K562 (cell line): ENCODE data around the gene NRF1. TPM values are rescaled to one million over a fixed set of nuclear protein-coding genes. Genes with fewer than 3 reads are reported as not detected.

Experiments used
- ATAC-seq: fragments of 200-7000 bp; cut with Tn5 transposase; 3 replicates; pipeline ENCODE4 v1.9.1; 2020; ENCODE audit warnings: moderate library complexity
- BruUV-seq: library from RNA; stranded (reverse); fragments of 400-500 nt; replicated peaks from 2 replicates; lab custom pipeline; 2021; lab: Mats Ljungman, UMichigan
- CTCF ChIA-PET: fragments of 300-600 bp; formaldehyde crosslinking; extraction: SDS; loops from one replicate; lab custom pipeline; 2021; ENCODE audit warnings: low intra/inter-chr PET ratio; lab: Yijun Ruan, JAX
- POLR2A ChIA-PET: fragments of 300-600, 350-650 bp; sonication (Branson Sonifier 250); formaldehyde crosslinking; extraction: SDS; loops from one replicate; lab custom pipeline; 2021; ENCODE audit warnings: antibody characterized with exemption, inconsistent platforms; lab: Yijun Ruan, JAX
- DNase-seq, 4 experiments: peaks; one replicate each; pipeline versions ENCODE4 v3.0.0 to v3.0.0-alpha.2; 2011 to 2018; ENCODE audit warnings: low spot score in 3 of 4, mixed read lengths in 3 of 4; ENCODE audit errors: extremely low read depth in 1 of 4
- FAIRE-seq: peaks from 2 replicates; lab custom pipeline; 2011; peaks lifted over from hg19 to GRCh38; lab: Jason Lieb, UNC
- H2AFZ ChIP-seq: 2 replicates; pipeline ENCODE4 v1.6.0; 2011; ENCODE audit warnings: low read depth, low read length, control low read depth, inconsistent platforms
- H3K27ac ChIP-seq: fragments of 200-600 bp; 3 replicates; pipeline ENCODE4 v1.8.0; 2011; ENCODE audit warnings: low read depth, mild to moderate bottlenecking, control low read depth, inconsistent platforms, low read length, moderate library complexity, mixed read lengths; ENCODE audit errors: extremely low read depth
- H3K27me3 ChIP-seq, 2 experiments: fragments of 300-600 bp in 1 of 2; 2 replicates in 1 of 2; 3 replicates in 1 of 2; pipeline versions ENCODE4 v1.6.0 to v1.8.0; 2011; ENCODE audit warnings: inconsistent platforms in 2 of 2, low read length in 2 of 2, mild to moderate bottlenecking in 1 of 2, mixed read lengths in 1 of 2, moderate library complexity in 1 of 2; ENCODE audit not compliant: control insufficient read depth in 2 of 2, insufficient read depth in 2 of 2
- H3K36me3 ChIP-seq: fragments of 300-600 bp; 3 replicates; pipeline ENCODE4 v1.8.0; 2011; ENCODE audit warnings: mild to moderate bottlenecking, low read length, inconsistent platforms; ENCODE audit not compliant: control insufficient read depth, insufficient read depth
- H3K4me1 ChIP-seq, 2 experiments: fragments of 200-600 bp in 1 of 2; replicated peaks in 1 of 2; 2 replicates in 1 of 2; 3 replicates in 1 of 2; pipeline versions ENCODE4 v1.5.1 to v1.8.0; 2011; ENCODE audit warnings: inconsistent platforms in 2 of 2, low read length in 2 of 2, mild to moderate bottlenecking in 1 of 2, mixed read lengths in 1 of 2, moderate library complexity in 1 of 2; ENCODE audit not compliant: control insufficient read depth in 2 of 2, insufficient read depth in 2 of 2
- H3K4me2 ChIP-seq: 2 replicates; pipeline ENCODE4 v1.6.1; 2011; ENCODE audit warnings: low read length, control low read depth, inconsistent platforms, mixed read lengths; ENCODE audit not compliant: insufficient read depth
- H3K4me3 ChIP-seq: fragments of 200-600 bp; sonication (generic), shearing (Covaris generic); 2 replicates; pipeline ENCODE4 v1.5.1; 2016; ENCODE audit warnings: control low read depth, inconsistent platforms
- H3K79me2 ChIP-seq: fragments of 200-600 bp; 3 replicates; pipeline ENCODE4 v1.8.0; 2011; ENCODE audit warnings: low read length, inconsistent platforms; ENCODE audit not compliant: control insufficient read depth, insufficient read depth
- H3K9ac ChIP-seq, 2 experiments: 2 replicates each; pipeline versions ENCODE4 v1.6.0 to v1.6.1; 2011; ENCODE audit warnings: low read depth in 2 of 2, low read length in 2 of 2, control low read depth in 1 of 2, inconsistent platforms in 1 of 2, mild to moderate bottlenecking in 1 of 2, mixed read lengths in 1 of 2; ENCODE audit not compliant: insufficient read depth in 1 of 2
- H3K9me1 ChIP-seq: one replicate; pipeline ENCODE4 v1.6.0; 2011; ENCODE audit warnings: inconsistent platforms, mild to moderate bottlenecking, low read length, moderate library complexity; ENCODE audit not compliant: control insufficient read depth, insufficient read depth
- H3K9me3 ChIP-seq: replicated peaks from 2 replicates; pipeline ENCODE4 v1.5.1; 2011; ENCODE audit warnings: low read depth, low read length, inconsistent platforms; ENCODE audit not compliant: control insufficient read depth, insufficient read depth
- H4K20me1 ChIP-seq: replicated peaks from 2 replicates; pipeline ENCODE4 v1.6.1; 2011; ENCODE audit warnings: low read length, inconsistent platforms, mixed read lengths; ENCODE audit not compliant: control insufficient read depth, insufficient read depth
- AFF4 ChIP-seq: sonication (generic); formaldehyde crosslinking; IDR thresholded peaks from 2 replicates; pipeline ENCODE4 v1.8.0; 2023; ENCODE audit warnings: mild to moderate bottlenecking, missing genetic modification reagents
- MAX ChIP-seq: sonication (generic); formaldehyde crosslinking; IDR thresholded peaks from 2 replicates; pipeline ENCODE4 v1.9.0; 2022; ENCODE audit warnings: mild to moderate bottlenecking, missing genetic modification reagents
- NFATC3 ChIP-seq: fragments of 450-650 bp; IDR thresholded peaks from 2 replicates; pipeline ENCODE4 v1.6.1; 2017; ENCODE audit warnings: mild to moderate bottlenecking
- ZBTB7A ChIP-seq: IDR thresholded peaks from 2 replicates; pipeline ENCODE4 v1.6.1; 2011; ENCODE audit warnings: low read depth, mild to moderate bottlenecking, low read length, moderate library complexity, borderline replicate concordance; ENCODE audit not compliant: control insufficient read depth
- ZMIZ1 ChIP-seq, 2 experiments: fragments of 150-350 bp in 1 of 2; IDR thresholded peaks; 2 replicates each; pipeline ENCODE4 v1.6.1; 2012 to 2016; ENCODE audit warnings: low read depth in 2 of 2, low read length in 2 of 2, mild to moderate bottlenecking in 1 of 2, moderate library complexity in 1 of 2
- WGBS: fragments of 100-300 bp; shearing (Covaris generic); methylation state at CpG from one replicate; pipeline ENCODE4 v1.1.6; 2016; ENCODE audit warnings: low coverage, mixed read lengths; ENCODE audit not compliant: insufficient coverage; ENCODE audit errors: missing lambda C conversion rate; 5-methylcytosine and 5-hydroxymethylcytosine counted together
- in situ Hi-C: fragments of 300-500 bp; cut with MboI; formaldehyde crosslinking; loops from 4 replicates; pipeline ENCODE4 v1.15.0; 2018; ENCODE audit warnings: inconsistent platforms, mixed read lengths
- intact Hi-C: fragments of 100-400 bp; cut with micrococcal nuclease; formaldehyde crosslinking; loops from 2 replicates; pipeline ENCODE4 v1.14.2; 2022
- polyA plus RNA-seq, 8 experiments: library from polyadenylated mRNA; depleted of rRNA in 4 of 8; stranded (reverse) in 5 of 8; unstranded in 3 of 8; fragments of >200 nt; fragmentation: Nextera tagmentation in 2 of 8; fragmentation: Illumina TruSeq in 1 of 8; extraction: Ambion mirVana in 2 of 8; extraction: Trizol in 1 of 8; gene quantifications; 2 replicates each; pipeline versions ENCODE4 v1.2.1 to v1.2.3, GENCODE V29; 2011 to 2014; ENCODE audit warnings: inconsistent platforms in 1 of 8, missing spikeins in 1 of 8
- total RNA-seq, 7 experiments: library from RNA; depleted of rRNA in 6 of 7; stranded (reverse); fragments of >200 nt in 6 of 7; fragmentation: Illumina TruSeq in 2 of 7; extraction: Trizol in 2 of 7; gene quantifications; 2 replicates each; pipeline versions ENCODE4 v1.2.1 to v1.2.3, GENCODE V29; 2011 to 2021; ENCODE audit warnings: low replicate concordance in 1 of 7

NRF1 gene
- total and polyA plus RNA-seq, 9 of the 15 experiments (the other 6 are each of a cell fraction or from before 2014, with no cell fraction given), result 8.6 to 28.8 (median 20.3) TPM

GRCh38 chr7:129780974-129781927, 169.7 kb downstream of the NRF1 start (continued):
- TF ChIP-seq AFF4 (CRISPR knock-in tag), result 0 out of 2 replicates have a peak, but pooled peaks have one; percentile 4

- Histone ChIP-seq H3K9me1 (no peaks in the 10 kb centered on the region), H3K79me2 (peaks cover 19% of the 10 kb centered on the region; the same call in 2 of the 3 replicates), H3K27me3 (no peaks in the 10 kb centered on the region), H3K4me1 (peaks cover 13 to 79% of the 10 kb centered on the region in 2 experiments; a peak in 3 of 5 replicates), H4K20me1 (no peaks in the 10 kb centered on the region; the same call in 1 of the 2 replicates), H3K9ac (no peak overlapping the region), H3K4me2 (no peak overlapping the region), H3K36me3 (no peaks in the 10 kb centered on the region), H3K4me3 (no peak overlapping the region), H2AFZ (no peak overlapping the region), H3K27ac (no peak overlapping the region), H3K9me3 (no peaks in the 10 kb centered on the region)
- no peak for ATAC-seq
- POLR2A ChIA-PET, result no interaction called here
- in situ Hi-C loops (no loop called here), intact Hi-C loops (no loop called here)
- 86% methylated on average over 67 of the region's 73 CpGs for WGBS
- CTCF ChIA-PET, result interaction anchor here (0.7 kb wide), 1 partner anchor 1721 kb away, joined by 3 read pairs; no protein-coding TSS in a partner anchor
- DNase-seq, result peak in 1 of 4 experiments; percentile 57
- no TSS peak for BruUV-seq
- FAIRE-seq, result no peak
- TF ChIP-seq MAX (CRISPR knock-in tag) (0 out of 2 replicates have a peak, but pooled peaks have one; percentile 12), ZMIZ1 (IDR thresholded peaks at IDR 0.05; ENCODE audit: low read depth in 2 of 2, low read length in 2 of 2) (no peak), NFATC3 (no peak), ZBTB7A (0 out of 2 replicates have a peak, but pooled peaks have one; percentile 32)
Measured at GRCh38 chr7:129781928-129782817, 170.7 kb downstream of the NRF1 start.
